KMS-11 (cell line): ENCODE results near the gene SPINK5.

Experiments
- H2AFZ ChIP-seq: fragments of 200-600 bp; sonication (generic); 2 replicates; pipeline ENCODE4 v1.6.1; 2016; ENCODE audit warnings: antibody characterized with exemption, mixed run types, low read depth
- H3K27ac ChIP-seq: fragments of 200-600 bp; sonication (generic); 2 replicates; pipeline ENCODE4 v1.6.1; 2016; ENCODE audit warnings: mild to moderate bottlenecking, mixed run types
- H3K27me3 ChIP-seq: fragments of 200-600 bp; sonication (generic); 2 replicates; pipeline ENCODE4 v1.6.1; 2017; ENCODE audit warnings: mild to moderate bottlenecking, low read depth, mixed run types, moderate library complexity; ENCODE audit not compliant: insufficient read depth
- H3K36me3 ChIP-seq: fragments of 200-600 bp; sonication (generic); 2 replicates; pipeline ENCODE4 v1.6.1; 2017; ENCODE audit warnings: mild to moderate bottlenecking, mixed run types; ENCODE audit not compliant: insufficient read depth
- H3K4me1 ChIP-seq: fragments of 200-600 bp; sonication (generic); 2 replicates; pipeline ENCODE4 v1.6.1; 2016; ENCODE audit warnings: mild to moderate bottlenecking, low read depth, mixed run types; ENCODE audit not compliant: poor library complexity, severe bottlenecking
- H3K4me2 ChIP-seq: fragments of 200-600 bp; sonication (generic); 2 replicates; pipeline ENCODE4 v1.7.0; 2016; ENCODE audit warnings: mild to moderate bottlenecking, mixed run types
- H3K4me3 ChIP-seq: fragments of 200-600 bp; sonication (generic); IDR thresholded peaks from 2 replicates; pipeline ENCODE4 v1.6.1; 2017; ENCODE audit warnings: low read depth, low read length, mixed read lengths; ENCODE audit not compliant: insufficient read depth
- H3K79me2 ChIP-seq: fragments of 200-600 bp; sonication (generic); 2 replicates; pipeline ENCODE4 v1.6.1; 2016; ENCODE audit warnings: low read depth, mixed run types; ENCODE audit not compliant: insufficient read depth
- H3K9ac ChIP-seq: fragments of 200-600 bp; sonication (generic); 2 replicates; pipeline ENCODE4 v1.6.1; 2016; ENCODE audit warnings: mild to moderate bottlenecking, mixed run types
- H4K20me1 ChIP-seq: fragments of 200-600 bp; sonication (generic); 2 replicates; pipeline ENCODE4 v1.6.1; 2016; ENCODE audit warnings: mild to moderate bottlenecking, mixed run types; ENCODE audit not compliant: insufficient read depth
- TF ChIP-seq, protein P1 (sequence below): fragments of 200-600 bp; sonication (generic); conservative IDR thresholded peaks from 2 replicates; pipeline ENCODE4 v1.6.1; 2017; ENCODE audit warnings: low read depth, mild to moderate bottlenecking, antibody characterized with exemption, low read length, moderate library complexity, mixed read lengths

The SPINK5 gene

DNA sequence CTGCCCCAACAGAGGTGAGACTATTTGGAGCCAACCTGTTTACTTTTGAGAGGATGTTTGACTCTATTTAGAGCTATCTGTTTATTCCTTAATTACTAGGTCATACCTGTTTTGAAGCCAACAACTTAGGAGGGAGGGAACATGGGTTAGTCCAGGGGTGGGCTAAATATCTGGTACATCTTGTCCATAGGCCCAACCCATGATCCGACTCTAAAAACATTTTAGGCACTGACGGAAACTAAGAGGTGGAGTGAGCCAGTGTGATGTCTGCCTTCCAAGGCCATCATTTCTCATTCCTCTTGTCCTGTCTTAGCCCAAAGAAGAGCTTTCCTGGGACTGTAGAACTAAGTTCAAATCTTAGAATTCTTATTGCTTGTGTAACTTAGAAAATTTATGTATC is 8.4 kb downstream of the SPINK5 start:
- H3K79me2 ChIP-seq = no peaks in the 10 kb centered on the region
- H3K4me3 ChIP-seq = no peak overlapping the region
- no peaks in the 10 kb centered on the region for H3K4me1 ChIP-seq
- no peak overlapping the region for H3K9ac ChIP-seq
- no peak overlapping the region for H3K4me2 ChIP-seq
- TF ChIP-seq, protein P1, sequence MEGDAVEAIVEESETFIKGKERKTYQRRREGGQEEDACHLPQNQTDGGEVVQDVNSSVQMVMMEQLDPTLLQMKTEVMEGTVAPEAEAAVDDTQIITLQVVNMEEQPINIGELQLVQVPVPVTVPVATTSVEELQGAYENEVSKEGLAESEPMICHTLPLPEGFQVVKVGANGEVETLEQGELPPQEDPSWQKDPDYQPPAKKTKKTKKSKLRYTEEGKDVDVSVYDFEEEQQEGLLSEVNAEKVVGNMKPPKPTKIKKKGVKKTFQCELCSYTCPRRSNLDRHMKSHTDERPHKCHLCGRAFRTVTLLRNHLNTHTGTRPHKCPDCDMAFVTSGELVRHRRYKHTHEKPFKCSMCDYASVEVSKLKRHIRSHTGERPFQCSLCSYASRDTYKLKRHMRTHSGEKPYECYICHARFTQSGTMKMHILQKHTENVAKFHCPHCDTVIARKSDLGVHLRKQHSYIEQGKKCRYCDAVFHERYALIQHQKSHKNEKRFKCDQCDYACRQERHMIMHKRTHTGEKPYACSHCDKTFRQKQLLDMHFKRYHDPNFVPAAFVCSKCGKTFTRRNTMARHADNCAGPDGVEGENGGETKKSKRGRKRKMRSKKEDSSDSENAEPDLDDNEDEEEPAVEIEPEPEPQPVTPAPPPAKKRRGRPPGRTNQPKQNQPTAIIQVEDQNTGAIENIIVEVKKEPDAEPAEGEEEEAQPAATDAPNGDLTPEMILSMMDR = no peak
- H3K36me3 ChIP-seq = no peaks in the 10 kb centered on the region
- H4K20me1 ChIP-seq = no peaks in the 10 kb centered on the region
- no peak overlapping the region for H3K27ac ChIP-seq
- H2AFZ ChIP-seq = no peak overlapping the region
- no peaks in the 10 kb centered on the region for H3K27me3 ChIP-seq

DNA sequence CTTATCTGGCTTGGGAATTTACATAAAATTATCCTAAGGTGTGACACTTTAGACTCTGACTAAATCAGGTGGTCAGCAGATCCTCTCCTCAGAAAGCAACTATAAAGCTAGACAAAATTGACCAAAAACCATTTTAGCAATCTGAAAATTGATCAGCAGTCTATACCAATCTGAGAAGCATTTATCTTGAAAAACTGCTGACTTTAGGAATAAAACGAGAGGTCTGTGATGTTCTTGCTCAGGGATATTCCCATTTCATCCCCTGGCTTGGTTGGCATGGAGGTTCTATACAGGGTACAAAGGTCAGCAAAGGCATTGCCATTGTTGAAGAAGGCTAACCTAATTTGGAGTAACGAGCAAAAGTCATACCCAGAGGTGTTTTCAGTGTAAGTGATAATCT is 11.7 kb downstream of the SPINK5 start:
- no peak overlapping the region for H2AFZ ChIP-seq

DNA sequence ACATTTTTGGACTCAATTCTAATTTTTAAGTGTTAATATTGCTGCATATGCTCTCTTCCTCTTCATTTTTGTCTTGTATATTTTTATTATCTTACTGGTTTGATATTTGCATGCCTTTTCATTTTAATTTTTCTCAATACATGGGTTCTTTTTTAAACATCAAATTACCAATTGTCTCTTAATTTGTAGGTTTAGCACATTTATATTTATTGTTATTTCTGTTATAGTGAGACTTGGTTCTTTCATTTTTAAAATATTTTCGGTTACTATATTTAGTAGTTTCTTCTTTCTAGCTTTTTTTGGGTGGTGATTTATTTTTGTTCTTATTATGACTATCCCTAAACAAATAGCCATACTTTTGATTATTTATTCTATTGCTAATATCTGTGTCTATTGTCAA is 19.4 kb downstream of the SPINK5 start:
- Histone ChIP-seq H3K4me1 (peaks cover 27% of the 10 kb centered on the region), H3K4me3 (no peak overlapping the region), H3K27ac (no peak overlapping the region)

More for the DNA sequence above, 11.7 kb downstream of the SPINK5 start:
- Histone ChIP-seq H4K20me1 (no peaks in the 10 kb centered on the region), H3K36me3 (no peaks in the 10 kb centered on the region), H3K79me2 (no peaks in the 10 kb centered on the region), H3K27me3 (no peaks in the 10 kb centered on the region), H3K4me2 (no peak overlapping the region), H3K27ac (no peak overlapping the region), H3K9ac (no peak overlapping the region), H3K4me1 (no peaks in the 10 kb centered on the region), H3K4me3 (no peak overlapping the region)
- TF ChIP-seq, protein P1 = no peak

DNA sequence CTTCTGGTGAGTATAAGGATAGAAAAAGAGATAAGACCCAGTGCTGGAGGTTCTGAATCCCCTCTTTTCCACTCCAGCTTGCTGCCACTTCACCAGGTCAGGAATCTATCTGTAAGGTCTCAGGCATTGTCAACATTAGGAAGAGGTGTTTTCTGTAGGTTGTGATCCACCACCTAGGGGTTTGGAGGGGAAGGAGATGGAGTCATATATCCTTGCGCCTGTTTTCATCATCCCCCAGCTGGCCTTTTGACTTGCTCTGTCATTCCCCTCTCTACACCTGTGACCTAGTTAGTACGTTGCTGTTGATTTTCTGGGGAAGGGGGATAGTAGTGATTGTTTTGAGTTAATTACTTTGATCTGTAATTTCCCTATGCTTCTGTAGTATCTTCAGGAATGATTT is 20.5 kb downstream of the SPINK5 start:
- no peak overlapping the region for H3K9ac ChIP-seq
- no peaks in the 10 kb centered on the region for H3K79me2 ChIP-seq
- TF ChIP-seq, protein P1 = no peak
- H3K4me3 ChIP-seq = no peak overlapping the region
- no peaks in the 10 kb centered on the region for H3K36me3 ChIP-seq
- H4K20me1 ChIP-seq = no peaks in the 10 kb centered on the region
- H3K4me2 ChIP-seq = no peak overlapping the region; the same call in 1 of the 2 replicates
- H3K27me3 ChIP-seq = no peaks in the 10 kb centered on the region
- H3K27ac ChIP-seq = no peak overlapping the region
- no peak overlapping the region for H2AFZ ChIP-seq
- H3K4me1 ChIP-seq = peaks cover 38% of the 10 kb centered on the region

More for the DNA sequence above, 19.4 kb downstream of the SPINK5 start:
- Histone ChIP-seq H3K79me2 (no peaks in the 10 kb centered on the region), H3K4me2 (no peak overlapping the region), H4K20me1 (no peaks in the 10 kb centered on the region), H3K9ac (no peak overlapping the region), H3K36me3 (no peaks in the 10 kb centered on the region), H2AFZ (no peak overlapping the region), H3K27me3 (no peaks in the 10 kb centered on the region)
- TF ChIP-seq, protein P1 = no peak
